Measurements from ENCODE around the gene PRSS33. TPM values are rescaled to one million over a fixed set of nuclear protein-coding genes. Genes with fewer than 3 reads are reported as not detected.

The PRSS33 gene
- total and polyA plus RNA-seq, 7 donors: not detected

DNA sequence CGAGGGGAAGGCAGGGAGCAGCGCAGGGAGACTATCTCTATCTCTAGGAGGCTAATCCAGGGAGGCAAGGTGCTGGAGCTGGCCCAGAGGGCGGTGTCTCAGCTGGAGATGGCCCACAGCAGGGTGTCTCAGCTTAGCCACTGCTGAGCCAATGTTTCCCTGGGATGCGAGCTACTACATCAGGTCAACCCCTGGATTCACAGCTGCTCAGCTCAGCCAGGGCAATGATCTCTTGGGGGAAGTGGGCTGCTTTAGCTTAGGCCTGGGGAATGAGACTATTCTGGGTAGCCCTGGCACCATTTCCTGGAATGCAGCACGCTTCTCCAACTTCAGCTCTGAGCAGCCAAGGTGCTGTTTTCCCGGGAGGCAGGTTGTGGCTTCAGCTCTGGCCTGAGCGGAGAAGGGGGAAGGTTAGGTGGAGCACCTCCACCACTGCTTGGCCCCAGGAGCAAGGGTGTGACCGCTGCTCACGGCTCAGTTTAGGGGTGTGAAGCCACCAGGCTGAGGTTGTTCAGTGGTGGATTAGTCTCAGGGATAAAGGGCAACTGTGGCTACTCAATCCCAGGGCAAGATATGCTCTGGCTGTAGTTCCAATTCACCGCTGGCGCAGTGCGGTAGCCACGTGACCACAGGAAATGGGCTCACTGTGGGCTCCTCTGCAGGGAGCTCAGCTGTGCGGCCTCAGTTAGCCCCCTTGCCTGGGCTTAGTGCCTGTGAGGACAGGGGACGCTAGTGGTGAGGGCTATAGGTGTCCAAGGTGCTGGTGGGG, 24.5 kb upstream of the PRSS33 start:
- intact Hi-C loops (cut with DNase I): no loop called here
- 69 to 80% methylated on average over 15 of the region's 15 CpGs for WGBS, 2 donors

DNA sequence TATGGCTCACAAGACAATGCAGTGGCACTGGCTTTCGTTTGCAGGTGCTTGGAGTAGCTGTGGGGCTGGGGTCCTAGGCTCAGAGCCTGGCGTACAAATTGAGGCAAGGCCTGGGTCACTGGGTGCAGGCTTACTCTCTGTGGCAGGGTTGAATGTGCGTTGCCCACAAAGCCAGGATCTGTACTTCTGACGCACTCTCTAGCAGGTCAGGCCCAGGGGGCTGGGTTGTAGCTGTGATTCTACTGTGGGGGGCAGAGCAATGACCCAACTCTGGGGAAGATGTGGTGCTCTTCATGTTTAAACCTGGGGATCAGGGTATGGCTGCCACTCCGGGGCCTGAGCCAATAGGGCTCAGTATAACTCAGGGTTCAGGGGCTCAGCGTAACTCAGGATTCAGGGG, 23.3 kb upstream of the PRSS33 start:
- H3K27ac ChIP-seq: no peak overlapping the region
- no peaks in the 10 kb centered on the region for H3K9me3 ChIP-seq
- TF ChIP-seq, protein P1, sequence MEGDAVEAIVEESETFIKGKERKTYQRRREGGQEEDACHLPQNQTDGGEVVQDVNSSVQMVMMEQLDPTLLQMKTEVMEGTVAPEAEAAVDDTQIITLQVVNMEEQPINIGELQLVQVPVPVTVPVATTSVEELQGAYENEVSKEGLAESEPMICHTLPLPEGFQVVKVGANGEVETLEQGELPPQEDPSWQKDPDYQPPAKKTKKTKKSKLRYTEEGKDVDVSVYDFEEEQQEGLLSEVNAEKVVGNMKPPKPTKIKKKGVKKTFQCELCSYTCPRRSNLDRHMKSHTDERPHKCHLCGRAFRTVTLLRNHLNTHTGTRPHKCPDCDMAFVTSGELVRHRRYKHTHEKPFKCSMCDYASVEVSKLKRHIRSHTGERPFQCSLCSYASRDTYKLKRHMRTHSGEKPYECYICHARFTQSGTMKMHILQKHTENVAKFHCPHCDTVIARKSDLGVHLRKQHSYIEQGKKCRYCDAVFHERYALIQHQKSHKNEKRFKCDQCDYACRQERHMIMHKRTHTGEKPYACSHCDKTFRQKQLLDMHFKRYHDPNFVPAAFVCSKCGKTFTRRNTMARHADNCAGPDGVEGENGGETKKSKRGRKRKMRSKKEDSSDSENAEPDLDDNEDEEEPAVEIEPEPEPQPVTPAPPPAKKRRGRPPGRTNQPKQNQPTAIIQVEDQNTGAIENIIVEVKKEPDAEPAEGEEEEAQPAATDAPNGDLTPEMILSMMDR (IDR thresholded peaks at IDR 0.05): no peak
- TF ChIP-seq POLR2A (IDR thresholded peaks at IDR 0.05) (no peak), POLR2AphosphoS5 (IDR thresholded peaks at IDR 0.05) (no peak), EP300 (IDR thresholded peaks at IDR 0.05) (no peak)
- WGBS, 2 donors: 87 to 93% methylated on average over 6 of the region's 6 CpGs
- no peak overlapping the region for H3K4me3 ChIP-seq
- H3K27me3 ChIP-seq: peaks cover 0 to 19% (median 15%) of the 10 kb centered on the region in 3 donors
- intact Hi-C loops (cut with DNase I): no loop called here
- DNase-seq: peak; percentile 12
- H3K36me3 ChIP-seq: no peaks in the 10 kb centered on the region
- H3K4me1 ChIP-seq: no peaks in the 10 kb centered on the region

More for the DNA sequence above, 24.5 kb upstream of the PRSS33 start:
- H3K27ac ChIP-seq: no peak overlapping the region
- H3K27me3 ChIP-seq: peaks cover 0 to 31% (median 26%) of the 10 kb centered on the region in 3 donors
- H3K4me1 ChIP-seq: no peaks in the 10 kb centered on the region
- TF ChIP-seq POLR2A (IDR thresholded peaks at IDR 0.05): no peak
- no peak for TF ChIP-seq EP300 (IDR thresholded peaks at IDR 0.05)
- TF ChIP-seq POLR2AphosphoS5 (IDR thresholded peaks at IDR 0.05): no peak
- H3K9me3 ChIP-seq: no peaks in the 10 kb centered on the region
- peak; percentile 56 for DNase-seq
- no peaks in the 10 kb centered on the region for H3K36me3 ChIP-seq
- no peak overlapping the region for H3K4me3 ChIP-seq

DNA sequence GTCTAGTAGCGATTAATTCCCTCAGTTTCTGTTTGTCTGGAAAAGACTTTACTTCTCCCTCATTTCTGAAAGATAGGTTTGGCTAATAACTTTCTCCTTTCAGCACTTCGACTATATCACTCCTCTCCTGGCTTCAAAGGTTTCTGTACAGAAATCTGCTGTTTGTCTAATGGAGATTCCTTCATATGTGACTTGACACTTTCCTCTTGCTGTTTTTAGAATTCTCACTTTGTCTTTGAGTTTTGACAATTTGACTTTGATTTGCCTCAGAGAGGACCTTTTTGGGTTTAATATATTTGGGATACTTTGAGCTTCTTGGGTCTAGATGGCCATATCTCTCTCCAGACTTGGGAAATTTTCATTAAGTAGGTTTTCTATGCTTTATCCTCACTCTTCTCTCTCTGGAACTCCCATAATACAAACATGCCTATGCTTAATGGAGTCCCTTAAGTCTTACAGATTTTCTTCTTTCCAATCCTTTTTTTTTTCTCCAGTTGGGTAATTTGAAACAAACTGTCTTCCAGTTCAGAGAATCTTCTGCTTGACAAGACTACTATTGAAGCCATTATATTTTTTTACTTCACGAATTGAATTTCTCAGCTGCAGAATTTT, 21.9 kb upstream of the PRSS33 start:
- TF ChIP-seq POLR2A (IDR thresholded peaks at IDR 0.05) (no peak), EP300 (IDR thresholded peaks at IDR 0.05) (no peak), POLR2AphosphoS5 (IDR thresholded peaks at IDR 0.05) (no peak)
- TF ChIP-seq, protein P1 (IDR thresholded peaks at IDR 0.05): no peak
- Histone ChIP-seq H3K27ac (no peak overlapping the region), H3K4me3 (no peak overlapping the region), H3K36me3 (no peaks in the 10 kb centered on the region), H3K4me1 (no peaks in the 10 kb centered on the region), H3K27me3 (peaks cover 0 to 12% (median 6%) of the 10 kb centered on the region in 3 donors), H3K9me3 (peaks cover 0 to 5% (median 3%) of the 10 kb centered on the region in 4 donors)
- intact Hi-C loops (cut with DNase I): no loop called here
- WGBS, 2 donors: 81 to 83% methylated on average over 3 of the region's 3 CpGs
- no peak for DNase-seq

DNA sequence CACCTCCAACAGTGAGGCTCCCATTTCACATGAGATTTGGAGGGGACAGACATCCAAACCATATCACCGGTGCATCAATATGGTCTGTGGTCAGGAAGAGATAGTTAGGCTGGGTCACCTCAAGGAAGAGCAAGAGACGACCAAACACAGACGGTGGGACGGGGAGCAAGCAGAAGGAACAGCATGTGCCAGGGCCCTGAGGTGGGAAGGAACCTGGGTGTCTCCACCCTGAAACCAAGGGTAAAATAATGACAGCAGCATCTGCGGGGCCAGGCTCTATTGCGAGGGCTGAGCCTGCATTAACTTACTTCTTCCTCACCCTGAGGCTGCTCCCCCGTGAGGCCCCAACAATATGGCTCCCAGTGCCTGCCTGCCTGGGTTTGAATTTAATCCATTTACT, 20.8 kb upstream of the PRSS33 start:
- intact Hi-C loops (cut with DNase I): no loop called here
- peak; percentile 18 for DNase-seq
- Histone ChIP-seq H3K27me3 (peaks cover 0 to 12% (median 6%) of the 10 kb centered on the region in 3 donors), H3K36me3 (no peaks in the 10 kb centered on the region), H3K4me1 (no peaks in the 10 kb centered on the region), H3K27ac (no peak overlapping the region), H3K9me3 (peaks cover 0 to 10% (median 7%) of the 10 kb centered on the region in 4 donors), H3K4me3 (no peak overlapping the region)
- WGBS, 2 donors: 88 to 94% methylated on average over 7 of the region's 7 CpGs
- TF ChIP-seq, protein P1 (IDR thresholded peaks at IDR 0.05): no peak
- TF ChIP-seq POLR2AphosphoS5 (IDR thresholded peaks at IDR 0.05) (no peak), POLR2A (IDR thresholded peaks at IDR 0.05) (no peak), EP300 (IDR thresholded peaks at IDR 0.05) (no peak)

DNA sequence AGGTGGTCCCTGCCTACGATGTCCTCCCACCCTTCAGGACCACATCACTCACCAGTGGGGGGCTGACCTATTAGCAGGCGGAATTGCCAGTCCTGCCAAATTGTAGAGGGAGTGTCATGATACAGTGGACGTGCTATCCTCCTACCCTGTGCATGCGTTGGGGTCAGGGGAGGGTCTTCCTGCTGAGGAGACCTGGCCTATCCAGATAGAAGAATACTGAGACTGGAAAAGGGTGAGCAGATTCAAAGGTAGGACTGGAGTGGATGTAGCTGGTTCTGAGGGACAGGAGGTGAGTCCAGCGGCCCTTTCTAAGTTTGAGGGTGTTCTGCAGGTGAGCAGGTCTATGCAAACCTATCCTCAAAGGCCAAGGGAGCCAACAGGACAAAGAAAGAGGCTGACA, 18.9 kb upstream of the PRSS33 start:
- Histone ChIP-seq H3K36me3 (no peaks in the 10 kb centered on the region), H3K9me3 (peaks cover 0 to 10% (median 7%) of the 10 kb centered on the region in 4 donors), H3K4me1 (no peaks in the 10 kb centered on the region), H3K4me3 (no peak overlapping the region), H3K27ac (no peak overlapping the region), H3K27me3 (peaks cover 0 to 1% (median under 1%) of the 10 kb centered on the region in 3 donors)
- intact Hi-C loops (cut with DNase I): no loop called here
- 77 to 90% methylated on average over 5 of the region's 5 CpGs for WGBS, 2 donors
- peak; percentile 33 for DNase-seq
- no peak for TF ChIP-seq POLR2A (IDR thresholded peaks at IDR 0.05)
- TF ChIP-seq, protein P1 (IDR thresholded peaks at IDR 0.05): no peak
- no peak for TF ChIP-seq POLR2AphosphoS5 (IDR thresholded peaks at IDR 0.05)
- TF ChIP-seq EP300 (IDR thresholded peaks at IDR 0.05): no peak
